Measurements from ENCODE around the gene RSPH1. TPM values are rescaled to one million over a fixed set of nuclear protein-coding genes. Genes with fewer than 3 reads are reported as not detected.

RSPH1 gene
- total RNA-seq, 1 donor from 2014 or later = 0.72 TPM

GRCh38 chr21:42467140-42467983 is 28.7 kb downstream of the RSPH1 start:
- peak; percentile 61 for DNase-seq (ENCODE audit: low spot score)

GRCh38 chr21:42466700-42467099 is 29.3 kb downstream of the RSPH1 start:
- no peak for DNase-seq (ENCODE audit: low spot score)

- DNase-seq (ENCODE audit: low spot score) = no peak
Observed at GRCh38 chr21:42465803-42466127, 30.3 kb downstream of the RSPH1 start.

- DNase-seq (ENCODE audit: low spot score) = peak; percentile 15
Observed at GRCh38 chr21:42465008-42465802, 30.8 kb downstream of the RSPH1 start.

GRCh38 chr21:42463861-42464515 is 32.0 kb downstream of the RSPH1 start:
- no peak for DNase-seq (ENCODE audit: low spot score)

- no peak for DNase-seq (ENCODE audit: low spot score)
Observed at GRCh38 chr21:42461881-42462877, 33.8 kb downstream of the RSPH1 start.

- no peak for DNase-seq (ENCODE audit: low spot score)
Observed at GRCh38 chr21:42461185-42461520, 34.9 kb downstream of the RSPH1 start.

GRCh38 chr21:42460391-42461184 is 35.4 kb downstream of the RSPH1 start:
- DNase-seq (ENCODE audit: low spot score) = no peak

- DNase-seq (ENCODE audit: low spot score) = no peak
Observed at GRCh38 chr21:42459546-42460215, 36.3 kb downstream of the RSPH1 start.

- no peak for DNase-seq (ENCODE audit: low spot score)
Observed at GRCh38 chr21:42459082-42459460, 37.0 kb downstream of the RSPH1 start.

GRCh38 chr21:42456457-42456856 is 39.6 kb downstream of the RSPH1 start:
- DNase-seq (ENCODE audit: low spot score) = no peak

- DNase-seq (ENCODE audit: low spot score) = no peak
Observed at GRCh38 chr21:42455754-42456440, 40.1 kb downstream of the RSPH1 start.

GRCh38 chr21:42455196-42455595 is 40.8 kb downstream of the RSPH1 start:
- DNase-seq (ENCODE audit: low spot score) = no peak

GRCh38 chr21:42454786-42455185 is 41.2 kb downstream of the RSPH1 start:
- DNase-seq (ENCODE audit: low spot score) = no peak

GRCh38 chr21:42453986-42454570 is 41.9 kb downstream of the RSPH1 start:
- no peak for DNase-seq (ENCODE audit: low spot score)

- DNase-seq (ENCODE audit: low spot score) = peak; percentile 68
Observed at GRCh38 chr21:42453224-42453985, 42.6 kb downstream of the RSPH1 start.

GRCh38 chr21:42452401-42453223 is 43.4 kb downstream of the RSPH1 start:
- no peak for DNase-seq (ENCODE audit: low spot score)

Data from umbilical cord (tissue), 2 donors.